IPS-18c (cell line): Measurements from ENCODE around the gene DENND2A.
A peak's percentile ranks its signal among the peaks of the same experiment; 100 is the strongest.
"Not testable (repeated sequence)": the region's sequence is repeated elsewhere in the genome, so short reads cannot be mapped to it uniquely, and the experiment has no call there.

Experiments used
- H3K4me3 ChIP-seq: 2 replicates; pipeline ENCODE4 v1.7.0; 2013; ENCODE audit warnings: low read depth, mild to moderate bottlenecking, low read length, moderate library complexity; ENCODE audit not compliant: insufficient read depth
- H3K9me3 ChIP-seq: one replicate; pipeline ENCODE4 v1.6.1; 2013; ENCODE audit warnings: mild to moderate bottlenecking, low read length, moderate library complexity; ENCODE audit not compliant: control insufficient read depth, insufficient read depth

Gene DENND2A

DNA sequence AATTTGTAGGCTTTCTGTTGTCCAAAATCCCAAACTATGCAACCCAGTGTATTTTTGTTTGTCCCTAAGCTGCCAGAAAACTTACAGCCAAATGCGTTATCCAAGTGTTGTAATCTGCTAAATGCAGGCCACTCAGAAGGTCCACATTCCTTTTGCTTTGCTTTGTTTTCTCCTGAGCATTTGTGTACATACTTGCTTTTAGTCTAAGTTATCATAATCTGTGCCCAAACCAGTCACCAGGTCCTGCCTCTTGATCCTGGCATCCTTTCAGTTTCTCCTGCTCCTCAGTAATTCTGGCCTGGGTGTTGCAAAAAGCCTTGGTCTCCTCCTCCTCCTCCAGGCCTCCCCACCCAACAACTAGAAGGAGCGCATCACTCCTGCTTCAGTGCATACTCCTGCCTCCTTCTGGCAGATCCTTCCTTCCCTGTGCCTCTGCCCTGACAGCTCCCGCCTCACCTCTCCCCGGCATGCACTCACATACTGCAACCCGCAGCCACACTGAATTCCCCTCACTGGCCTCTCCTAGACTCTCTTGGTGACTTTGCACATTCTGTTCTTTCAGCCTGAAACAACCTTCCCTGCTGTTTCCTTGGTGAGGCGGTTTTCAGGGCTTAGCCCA, 2.3 kb downstream of the DENND2A start:
- Histone ChIP-seq H3K9me3 (no peaks in the 10 kb centered on the region), H3K4me3 (no peak overlapping the region)

DNA sequence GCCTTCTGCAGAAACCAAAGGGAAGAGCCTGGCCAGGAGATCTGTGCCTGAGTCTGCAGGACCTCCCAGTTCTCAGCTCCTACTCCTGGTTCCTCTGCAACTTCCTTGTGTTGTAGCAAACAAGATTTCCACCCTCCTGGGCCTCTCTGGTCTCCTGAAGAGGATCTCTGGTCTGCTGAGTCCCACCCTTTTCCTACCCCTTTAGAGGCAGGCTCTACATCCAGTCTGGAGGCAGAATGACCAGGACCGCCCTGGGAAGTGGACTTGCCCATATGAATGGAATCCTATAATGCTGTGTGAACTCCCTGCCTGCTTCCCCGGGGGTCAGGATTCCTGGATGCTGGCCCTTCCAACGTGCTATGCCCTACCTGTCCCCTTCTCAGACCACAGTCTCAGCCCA, 3.2 kb downstream of the DENND2A start:
- Histone ChIP-seq H3K9me3 (no peaks in the 10 kb centered on the region), H3K4me3 (no peak overlapping the region)

DNA sequence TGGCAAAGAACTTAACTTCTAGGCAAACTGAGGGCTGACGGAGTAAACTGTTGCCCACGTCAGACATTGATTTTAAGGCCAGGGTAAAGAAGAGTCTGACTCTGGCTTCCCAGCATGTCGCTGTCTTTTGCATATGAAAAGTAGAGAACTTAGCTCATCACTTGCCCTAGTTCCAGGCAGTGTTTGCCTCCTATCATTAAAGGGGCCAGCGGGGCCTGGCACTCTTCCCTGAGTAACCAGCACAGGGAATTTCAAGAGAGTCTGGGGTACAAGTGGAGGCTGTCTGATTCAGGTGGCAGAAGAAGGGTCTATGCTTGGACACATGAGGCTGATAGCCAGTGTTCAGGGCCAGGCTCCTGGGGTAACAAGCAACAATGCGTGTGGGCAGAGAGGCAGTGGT, 4.8 kb downstream of the DENND2A start:
- H3K4me3 ChIP-seq = peak overlapping the region; percentile 31; the same call in 1 of the 2 replicates
- no peaks in the 10 kb centered on the region for H3K9me3 ChIP-seq

DNA sequence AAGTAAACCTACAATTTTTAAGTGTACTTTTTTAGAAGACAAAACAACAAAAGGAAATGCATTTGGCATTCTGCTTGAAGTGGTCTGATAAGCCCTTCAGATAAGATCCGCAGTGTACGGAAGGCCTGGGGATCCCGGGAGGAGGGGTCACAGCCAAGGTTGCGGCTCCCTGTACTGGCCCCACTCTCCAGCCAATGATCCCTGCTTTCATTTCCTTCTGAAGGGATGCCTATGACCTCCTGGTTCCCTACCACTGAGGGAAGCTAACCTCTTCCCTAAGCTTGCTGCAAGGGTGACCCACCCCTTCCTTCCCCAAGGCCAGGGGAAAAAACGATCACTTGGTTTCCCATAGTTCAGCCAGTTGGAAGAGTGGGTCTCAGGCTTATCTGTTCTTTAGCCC, 5.3 kb downstream of the DENND2A start:
- H3K9me3 ChIP-seq = no peaks in the 10 kb centered on the region
- H3K4me3 ChIP-seq = peak overlapping the region; percentile 31; the same call in 1 of the 2 replicates

DNA sequence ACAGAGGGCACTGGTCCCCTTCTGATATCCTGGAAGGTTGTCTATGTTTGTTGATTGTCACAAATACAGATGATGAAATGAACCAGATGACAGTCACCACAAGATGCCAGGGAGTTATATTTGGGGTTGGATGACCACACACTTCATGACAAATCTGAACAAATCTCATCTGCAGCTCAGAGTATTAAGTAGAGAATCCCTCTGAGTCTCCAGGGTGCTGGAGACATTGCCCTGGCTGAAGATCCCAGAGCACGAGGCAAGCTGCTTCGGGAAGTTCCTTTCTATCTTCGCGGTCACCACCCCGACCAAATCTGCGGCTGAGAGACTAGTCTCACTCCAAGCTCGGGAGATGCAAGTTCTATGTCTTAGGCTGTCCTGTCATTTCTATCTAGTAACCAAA, 9.0 kb downstream of the DENND2A start:
- H3K4me3 ChIP-seq = no peak overlapping the region

DNA sequence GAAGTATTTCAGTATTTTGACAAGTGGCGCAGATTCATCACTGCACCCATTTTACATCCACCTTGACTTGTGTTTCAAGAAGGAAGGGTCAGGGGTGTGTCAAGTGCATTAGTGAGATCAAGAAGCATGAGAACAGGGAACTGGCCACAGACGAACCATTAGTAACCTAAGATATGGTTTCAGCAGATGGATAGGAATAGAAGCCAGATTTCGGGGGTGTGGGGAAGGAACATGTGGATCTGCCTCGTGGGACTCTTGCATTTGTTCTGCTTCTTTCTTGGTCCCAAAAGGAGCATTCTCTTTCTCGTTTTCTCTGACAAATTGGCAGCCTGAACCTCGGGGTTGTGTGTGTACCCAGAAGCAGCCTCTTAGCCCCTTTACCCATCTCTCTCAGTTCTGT, 9.6 kb downstream of the DENND2A start:
- no peak overlapping the region for H3K4me3 ChIP-seq
- H3K9me3 ChIP-seq = no peaks in the 10 kb centered on the region

More for the DNA sequence above, 9.0 kb downstream of the DENND2A start:
- H3K9me3 ChIP-seq = no peaks in the 10 kb centered on the region

DNA sequence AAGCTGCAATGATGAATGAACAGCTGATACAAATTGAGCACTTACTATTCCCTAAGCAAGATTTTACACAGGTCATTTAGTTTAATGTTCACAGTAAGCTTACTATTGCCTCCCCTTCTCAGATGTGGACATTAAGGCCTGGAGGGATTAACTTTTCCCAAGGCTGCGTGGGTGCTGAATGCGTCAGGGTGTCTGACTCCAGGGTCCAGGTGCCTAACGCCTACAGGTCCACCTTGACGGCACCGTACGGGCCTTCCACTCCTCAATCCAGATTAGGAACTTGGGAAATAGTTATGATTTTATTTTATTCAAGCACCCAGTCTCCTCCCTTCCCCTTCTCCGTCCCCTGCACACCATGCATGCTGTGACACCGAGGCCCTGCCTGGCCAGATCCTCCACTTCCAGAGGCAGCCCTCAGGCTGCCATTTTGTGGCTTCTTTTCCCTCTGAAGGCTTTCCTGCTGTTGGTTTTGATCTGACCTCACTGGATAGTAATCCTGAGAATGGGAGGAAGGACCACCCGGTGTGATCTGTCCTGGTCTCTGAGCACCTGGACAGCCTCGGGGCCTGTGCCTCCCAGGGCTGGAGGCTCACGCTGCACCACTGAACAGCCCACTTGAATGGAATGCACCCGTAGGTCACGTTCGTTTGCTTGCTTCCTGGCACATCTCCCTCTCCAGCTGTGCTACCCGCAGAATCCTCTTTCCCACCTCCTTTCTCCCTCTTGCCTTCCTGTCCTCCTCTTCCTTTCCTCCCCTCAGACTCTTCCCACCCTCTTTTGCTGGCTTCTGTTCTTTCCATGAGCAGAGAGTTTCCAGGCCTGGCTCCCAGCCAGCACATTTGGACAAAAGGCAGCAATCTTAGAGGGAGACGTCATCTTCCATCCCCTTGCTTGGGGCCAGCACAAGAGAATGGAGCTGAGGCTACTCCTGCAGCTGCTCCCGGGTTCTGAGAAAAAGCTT, 14.4 kb downstream of the DENND2A start:
- H3K9me3 ChIP-seq = no peaks in the 10 kb centered on the region
- no peak overlapping the region for H3K4me3 ChIP-seq

DNA sequence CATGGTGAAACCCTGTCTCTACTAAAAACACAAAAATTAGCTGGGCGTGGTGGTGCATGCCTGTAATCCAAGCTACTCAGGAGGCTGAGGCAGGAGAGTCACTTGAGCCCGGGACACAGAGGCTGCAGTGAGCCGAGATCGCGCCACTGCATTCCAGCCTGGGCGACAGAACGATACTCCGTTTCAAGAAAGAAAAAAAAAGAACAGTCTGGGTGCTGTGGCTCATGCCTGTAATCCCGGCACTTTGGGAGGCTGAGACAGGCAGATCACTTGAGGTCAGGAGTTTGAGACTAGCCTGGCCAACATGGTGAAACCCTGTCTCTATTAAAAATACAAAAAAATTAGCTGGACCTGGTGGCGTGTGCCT, 15.4 kb downstream of the DENND2A start:
- not testable (repeated sequence) for H3K4me3 ChIP-seq, H3K9me3 ChIP-seq

DNA sequence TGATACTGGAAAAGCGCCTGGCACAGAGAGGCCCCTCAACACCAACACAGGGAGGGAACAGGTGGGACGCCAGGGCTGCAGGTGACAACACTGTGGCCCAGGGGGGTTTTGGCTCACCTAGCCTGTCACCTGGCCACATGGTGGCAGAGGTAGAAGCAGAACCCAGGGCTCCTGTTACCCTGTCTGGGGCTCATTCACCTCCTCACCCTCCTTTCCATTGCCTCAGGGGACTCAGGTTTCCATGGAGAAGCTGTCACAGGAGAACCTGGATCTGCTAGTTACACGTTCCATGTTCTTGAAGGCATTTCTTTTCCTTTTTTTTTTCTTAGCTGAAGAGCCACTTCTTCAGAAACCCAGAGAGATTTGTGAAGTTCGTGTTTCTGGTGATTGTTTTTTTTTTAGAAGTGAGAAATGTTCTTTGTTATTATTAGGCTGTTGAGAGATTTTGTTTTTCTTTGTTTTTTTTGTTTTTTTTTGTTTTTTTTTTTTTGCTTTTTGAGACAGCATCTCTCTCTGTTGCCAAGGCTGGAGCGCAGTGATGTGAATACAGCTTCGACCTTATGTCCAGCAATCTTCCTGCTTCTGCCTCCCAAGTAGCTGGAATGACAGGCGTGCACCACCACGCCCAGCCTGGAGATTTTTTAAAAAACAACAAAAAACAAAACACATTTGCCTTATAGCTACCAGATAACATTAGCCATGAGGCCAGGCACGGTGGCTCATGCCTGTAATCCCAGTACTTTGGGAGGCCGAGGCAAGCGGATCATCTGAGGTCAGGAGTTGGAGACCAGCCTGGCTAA, 16.0 kb downstream of the DENND2A start:
- no peaks in the 10 kb centered on the region for H3K9me3 ChIP-seq

DNA sequence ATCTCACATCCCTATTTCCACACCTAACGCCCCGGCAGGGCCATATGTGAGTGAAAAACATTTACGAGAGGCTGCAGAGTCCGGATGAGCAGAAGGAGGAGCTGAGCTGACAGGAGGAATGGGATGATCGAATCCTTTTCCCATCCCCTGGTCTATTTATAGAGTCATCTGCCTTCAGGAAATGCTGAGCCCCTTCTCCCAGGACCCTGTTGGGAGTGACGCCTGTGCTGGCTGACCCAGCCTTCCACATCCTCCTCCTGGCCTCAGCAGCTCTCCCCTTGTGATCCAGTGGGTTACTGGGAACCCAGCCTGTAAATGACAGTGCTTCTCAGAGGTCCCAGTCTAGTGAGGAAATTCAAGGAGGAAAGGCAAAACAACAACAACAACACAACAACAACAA, 16.6 kb downstream of the DENND2A start:
- Histone ChIP-seq H3K9me3 (no peaks in the 10 kb centered on the region), H3K4me3 (no peak overlapping the region)

More for the DNA sequence above, 16.0 kb downstream of the DENND2A start:
- H3K4me3 ChIP-seq = no peak overlapping the region

DNA sequence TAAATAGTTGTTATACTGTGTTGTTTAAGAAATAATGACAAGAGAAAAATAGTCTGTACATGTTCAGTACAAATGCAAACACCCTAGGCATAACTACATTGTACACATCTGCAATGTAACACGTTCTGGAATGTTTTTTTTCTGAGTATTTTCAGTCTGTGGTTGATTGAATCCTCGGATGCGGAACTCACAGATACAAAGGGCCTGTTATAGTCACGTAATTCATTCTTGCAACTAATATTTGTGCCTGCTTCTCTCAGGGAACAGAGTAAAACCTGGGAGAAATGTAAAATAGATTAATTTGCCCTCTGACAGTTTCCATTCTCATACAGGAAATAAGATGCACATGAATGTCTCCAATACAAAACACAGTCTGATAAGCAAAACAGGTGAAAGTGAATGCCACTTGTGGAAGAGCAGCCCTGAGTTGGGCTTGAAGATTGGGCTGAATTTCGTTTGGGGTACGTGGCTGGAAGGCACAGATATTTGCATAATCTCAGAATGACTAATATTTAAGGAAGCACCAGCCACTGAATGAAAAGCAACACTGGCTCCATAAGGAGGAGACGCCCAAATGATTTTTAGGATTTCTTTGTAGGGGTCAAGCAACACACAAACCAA, 19.1 kb downstream of the DENND2A start:
- Histone ChIP-seq H3K9me3 (no peaks in the 10 kb centered on the region), H3K4me3 (no peak overlapping the region)

DNA sequence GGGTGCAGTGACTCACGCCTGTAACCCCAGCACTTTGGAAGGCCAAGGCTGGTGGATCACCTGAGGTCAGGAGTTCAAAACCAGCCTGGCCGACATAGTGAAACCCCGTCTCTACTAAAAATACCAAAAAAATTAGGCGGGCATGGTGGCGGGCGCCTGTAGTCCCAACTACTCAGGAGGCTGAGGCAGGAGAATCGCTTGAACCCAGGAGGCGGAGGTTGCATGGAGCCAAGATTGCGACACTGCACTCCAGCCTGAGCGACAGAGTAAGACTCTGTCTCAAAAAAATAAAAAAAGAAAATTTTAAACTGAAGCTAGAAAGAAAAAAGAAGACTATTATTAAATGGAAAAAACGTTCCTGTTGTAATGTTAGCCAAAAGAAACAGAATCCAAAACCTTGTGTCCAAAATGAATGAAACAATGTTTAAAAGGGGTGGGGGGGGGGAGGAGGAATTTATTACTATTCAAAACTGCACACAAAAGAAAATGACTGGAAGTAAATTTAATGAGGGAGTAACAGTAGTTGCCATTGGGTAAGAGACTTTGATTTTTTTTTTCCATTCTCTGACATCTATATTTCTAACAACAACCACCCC, 20.6 kb downstream of the DENND2A start:
- H3K4me3 ChIP-seq = not testable (repeated sequence)

DNA sequence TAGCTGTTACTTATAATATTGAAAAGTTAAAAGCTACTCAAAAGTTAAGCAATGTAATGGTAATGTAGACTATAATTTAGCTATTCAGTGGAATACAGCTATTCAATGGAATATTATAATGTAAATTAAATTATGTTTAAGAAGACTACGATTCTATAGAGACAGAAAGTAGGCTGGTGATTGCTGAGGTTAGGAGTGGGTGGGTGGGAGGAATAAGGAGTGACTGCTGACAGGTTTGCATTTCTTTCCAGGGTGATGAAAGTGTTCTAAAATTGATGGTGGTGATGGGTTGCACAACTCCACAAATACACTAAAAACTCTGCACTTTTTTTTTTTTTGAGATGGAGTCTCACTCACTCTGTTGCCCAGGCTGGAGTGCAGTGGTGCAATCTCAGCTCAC, 21.4 kb downstream of the DENND2A start:
- H3K9me3 ChIP-seq = no peaks in the 10 kb centered on the region

More for the DNA sequence above, 20.6 kb downstream of the DENND2A start:
- H3K9me3 ChIP-seq = not testable (repeated sequence)

DNA sequence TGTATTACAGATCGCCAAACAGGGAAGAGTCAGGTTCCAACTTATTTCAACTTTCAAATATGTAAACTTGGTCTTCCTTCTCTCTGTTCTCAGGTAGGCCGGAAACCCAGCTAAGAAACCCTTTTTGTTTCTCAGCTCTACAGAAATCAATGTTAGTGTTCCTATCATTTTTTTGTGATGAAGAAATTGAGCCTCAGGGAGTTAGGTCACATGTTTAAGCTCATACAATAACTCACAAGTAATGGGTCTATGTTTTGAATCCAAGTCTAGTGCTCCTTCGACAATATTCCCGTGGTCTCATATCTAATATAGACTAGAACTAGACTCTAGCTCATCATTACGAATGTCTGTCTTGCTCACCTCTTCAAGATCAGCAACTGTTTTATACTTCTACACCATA, 22.3 kb downstream of the DENND2A start:
- H3K4me3 ChIP-seq = no peak overlapping the region

More for the DNA sequence above, 21.4 kb downstream of the DENND2A start:
- no peak overlapping the region for H3K4me3 ChIP-seq

DNA sequence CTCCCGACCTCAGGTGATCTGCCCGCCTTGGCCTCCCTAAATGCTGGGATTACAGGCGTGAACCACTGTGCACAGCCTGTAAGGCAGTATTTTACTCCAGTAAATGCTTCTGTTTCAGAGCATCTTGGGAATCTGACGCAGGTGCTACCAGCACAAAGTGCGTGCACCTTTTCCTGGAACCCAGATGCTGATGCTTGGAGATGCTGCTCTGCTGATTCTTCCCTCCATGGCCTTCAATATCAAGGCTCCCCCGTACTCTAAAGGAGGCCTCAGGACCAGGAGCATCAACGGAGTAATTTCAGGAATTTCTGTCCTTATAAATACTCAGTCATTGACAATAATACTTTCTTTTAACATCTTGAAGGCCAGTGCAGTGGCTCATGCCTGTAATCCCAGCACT, 23.5 kb downstream of the DENND2A start:
- Histone ChIP-seq H3K4me3 (no peak overlapping the region), H3K9me3 (peaks cover 2% of the 10 kb centered on the region)

More for the DNA sequence above, 22.3 kb downstream of the DENND2A start:
- H3K9me3 ChIP-seq = peaks cover under 1% of the 10 kb centered on the region

DNA sequence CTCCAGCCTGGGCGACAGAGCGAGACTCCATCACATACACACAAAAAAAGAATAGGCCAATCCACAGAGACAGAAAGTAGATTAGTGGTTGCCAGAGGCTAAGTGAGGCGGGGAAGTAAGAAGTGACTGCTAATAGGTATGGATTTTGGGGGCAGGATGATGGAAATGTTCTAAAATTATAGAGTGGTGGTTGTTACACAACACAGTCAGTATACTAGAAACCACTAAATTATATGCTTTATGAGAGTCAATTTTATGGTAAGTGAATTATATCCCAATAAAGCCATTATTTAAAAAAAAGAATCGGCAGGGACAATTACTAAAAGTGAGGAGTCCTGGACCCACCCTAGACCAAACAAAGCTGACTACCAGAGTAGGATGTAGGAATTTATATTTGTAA, 24.3 kb downstream of the DENND2A start:
- Histone ChIP-seq H3K9me3 (peaks cover 2% of the 10 kb centered on the region), H3K4me3 (no peak overlapping the region)

DNA sequence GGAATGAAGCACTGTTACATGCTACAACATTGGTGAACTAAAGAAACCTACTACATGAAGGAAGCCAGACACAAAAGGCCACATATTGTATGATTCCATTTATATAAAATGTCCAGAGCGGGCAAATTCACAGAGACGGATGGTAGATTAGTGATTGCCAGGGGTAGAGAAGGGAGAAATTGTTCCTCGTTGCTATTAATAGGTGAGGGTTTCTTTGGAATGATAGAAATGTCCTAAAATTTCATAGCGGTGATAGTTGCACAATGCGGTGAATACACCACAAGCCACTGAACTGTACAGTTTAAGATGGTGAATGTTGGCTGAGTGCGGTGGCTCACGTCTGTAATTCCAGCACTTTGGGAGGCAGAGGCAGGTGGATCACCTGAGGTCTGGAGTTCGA, 29.0 kb downstream of the DENND2A start:
- Histone ChIP-seq H3K9me3 (peaks cover 2% of the 10 kb centered on the region), H3K4me3 (no peak overlapping the region)
